Sciatic nerve (tissue), 2 donors: ENCODE results near the gene DNMT3B. TPM values are rescaled to one million over a fixed set of nuclear protein-coding genes. Genes with fewer than 3 reads are reported as not detected.
A peak's percentile ranks its signal among the peaks of the same experiment; 100 is the strongest.
"Not testable (repeated sequence)": the region's sequence is repeated elsewhere in the genome, so short reads cannot be mapped to it uniquely, and the experiment has no call there.

Experiments
- ATAC-seq: fragments of 200-7000 bp; cut with Tn5 transposase; one replicate; pipeline ENCODE4 v1.9.1; 2020; ENCODE audit warnings: mild to moderate bottlenecking, moderate library complexity
- DNase-seq: peaks from one replicate; pipeline ENCODE4 v3.0.0-alpha.2; 2020; ENCODE audit warnings: low spot score
- intact Hi-C: fragments of 100-400 bp; cut with DNase I; formaldehyde crosslinking; loops from one replicate; pipeline ENCODE4 v1.14.2; 2022
- total RNA-seq: library from RNA; stranded (reverse); fragmentation: NEBNext Ultra II Directional; extraction: Animal tissue kit (Norgen Biotek cat#: 25700); gene quantifications from one replicate; pipeline ENCODE4 v1.2.1, GENCODE V29; 2021
- donor health status: DM: no; HTN: no; CAD: no.
- donor health status: DM: no; HTN: no; CAD: no.

Gene DNMT3B
- total RNA-seq, 1 donor from 2014 or later: 2.1 TPM

GRCh38 chr20:32784369-32785080, 22.3 kb downstream of the DNMT3B start:
- ATAC-seq (no peak), DNase-seq (no peak)
- intact Hi-C loops: loop anchor here (10.0 kb wide), 1 partner anchor 500 kb away; the partner anchor contains the start of gene BPIFB1

GRCh38 chr20:32786059-32786760, 24.0 kb downstream of the DNMT3B start:
- intact Hi-C loops: loop anchor here (10.0 kb wide), 1 partner anchor 499 kb away; the partner anchor contains the start of gene BPIFB1
- ATAC-seq (no peak), DNase-seq (no peak)

GRCh38 chr20:32787168-32787567, 25.0 kb downstream of the DNMT3B start:
- ATAC-seq (no peak), DNase-seq (no peak)
- intact Hi-C loops: loop anchor here (10.0 kb wide), 1 partner anchor 498 kb away; the partner anchor contains the start of gene BPIFB1

GRCh38 chr20:32789896-32790750, 27.9 kb downstream of the DNMT3B start:
- peak; percentile 87 for DNase-seq
- peak; percentile 93 for ATAC-seq
- intact Hi-C loops: loop anchor here (10.0 kb wide), 1 partner anchor 495 kb away; the partner anchor contains the start of gene BPIFB1

- no peak for ATAC-seq
- intact Hi-C loops: no loop called here
These were observed 28.5 kb downstream of the DNMT3B start for GRCh38 chr20:32790751-32791057.

GRCh38 chr20:32792316-32792715, 30.1 kb downstream of the DNMT3B start:
- ATAC-seq: peak; percentile 57

More at GRCh38 chr20:32790751-32791057, 28.5 kb downstream of the DNMT3B start:
- DNase-seq: no peak

GRCh38 chr20:32792731-32793458, 30.7 kb downstream of the DNMT3B start:
- no peak for ATAC-seq
- intact Hi-C loops: no loop called here

More at GRCh38 chr20:32792316-32792715, 30.1 kb downstream of the DNMT3B start:
- DNase-seq: no peak
- intact Hi-C loops: no loop called here

GRCh38 chr20:32796383-32796948, 34.3 kb downstream of the DNMT3B start:
- no peak for ATAC-seq
- DNase-seq: no peak
- intact Hi-C loops: no loop called here

More at GRCh38 chr20:32792731-32793458, 30.7 kb downstream of the DNMT3B start:
- DNase-seq: no peak

GRCh38 chr20:32796981-32797451, 34.8 kb downstream of the DNMT3B start:
- DNase-seq: no peak
- no peak for ATAC-seq
- intact Hi-C loops: no loop called here

GRCh38 chr20:32797571-32797970, 35.4 kb downstream of the DNMT3B start:
- ATAC-seq, intact Hi-C loops, DNase-seq: not testable (repeated sequence)

GRCh38 chr20:32798046-32798981, 36.1 kb downstream of the DNMT3B start:
- intact Hi-C loops: no loop called here
- ATAC-seq (no peak), DNase-seq (no peak)

- DNase-seq: no peak
- intact Hi-C loops: no loop called here
- no peak for ATAC-seq
These were observed 40.9 kb downstream of the DNMT3B start for GRCh38 chr20:32803092-32803491.

- intact Hi-C loops: no loop called here
- ATAC-seq: no peak
- no peak for DNase-seq
These were observed 42.0 kb downstream of the DNMT3B start for GRCh38 chr20:32804022-32804715.

- intact Hi-C loops: no loop called here
- DNase-seq (no peak), ATAC-seq (no peak)
These were observed 42.6 kb downstream of the DNMT3B start for GRCh38 chr20:32804817-32805216.

GRCh38 chr20:32805721-32806120, 43.5 kb downstream of the DNMT3B start:
- DNase-seq: no peak
- intact Hi-C loops: no loop called here
- ATAC-seq: no peak

- intact Hi-C loops: no loop called here
- DNase-seq (no peak), ATAC-seq (no peak)
These were observed 44.2 kb downstream of the DNMT3B start for GRCh38 chr20:32806356-32806755.

GRCh38 chr20:32807706-32808105, 45.5 kb downstream of the DNMT3B start:
- ATAC-seq: no peak

More at GRCh38 chr20:32807706-32808105, 45.5 kb downstream of the DNMT3B start:
- intact Hi-C loops: no loop called here
- DNase-seq: no peak
